Duodenal mucosa (tissue), 2 donors: Measurements from ENCODE around the gene ACOX2.

Experiments used
- H3K27ac ChIP-seq: one replicate; pipeline ENCODE4 v1.7.0; 2013; ENCODE audit warnings: low read depth, low read length
- H3K27me3 ChIP-seq, 2 donors: one replicate each; pipeline ENCODE4 v1.7.0; 2013; ENCODE audit warnings: low read length in 2 of 2, control low read depth in 1 of 2; ENCODE audit not compliant: insufficient read depth in 2 of 2, control insufficient read depth in 1 of 2
- H3K36me3 ChIP-seq, 2 donors: one replicate each; pipeline ENCODE4 v1.7.0; 2013; ENCODE audit warnings: low read length in 2 of 2, control low read depth in 1 of 2; ENCODE audit not compliant: insufficient read depth in 2 of 2, control insufficient read depth in 1 of 2
- H3K4me1 ChIP-seq, 2 donors: one replicate each; pipeline ENCODE4 v1.7.0; 2013; ENCODE audit warnings: low read length in 2 of 2, control low read depth in 1 of 2; ENCODE audit not compliant: insufficient read depth in 2 of 2, control insufficient read depth in 1 of 2
- H3K4me3 ChIP-seq, 2 donors: one replicate each; pipeline ENCODE4 v1.7.0; 2013; ENCODE audit warnings: low read length in 2 of 2, low read depth in 1 of 2
- H3K9ac ChIP-seq, 2 donors: one replicate each; pipeline ENCODE4 v1.7.0; 2013; ENCODE audit warnings: low read length in 2 of 2, low read depth in 1 of 2
- H3K9me3 ChIP-seq, 2 donors: one replicate each; pipeline ENCODE4 v1.7.0; 2013; ENCODE audit warnings: low read length in 2 of 2, control low read depth in 1 of 2; ENCODE audit not compliant: control insufficient read depth in 1 of 2

The ACOX2 gene

DNA sequence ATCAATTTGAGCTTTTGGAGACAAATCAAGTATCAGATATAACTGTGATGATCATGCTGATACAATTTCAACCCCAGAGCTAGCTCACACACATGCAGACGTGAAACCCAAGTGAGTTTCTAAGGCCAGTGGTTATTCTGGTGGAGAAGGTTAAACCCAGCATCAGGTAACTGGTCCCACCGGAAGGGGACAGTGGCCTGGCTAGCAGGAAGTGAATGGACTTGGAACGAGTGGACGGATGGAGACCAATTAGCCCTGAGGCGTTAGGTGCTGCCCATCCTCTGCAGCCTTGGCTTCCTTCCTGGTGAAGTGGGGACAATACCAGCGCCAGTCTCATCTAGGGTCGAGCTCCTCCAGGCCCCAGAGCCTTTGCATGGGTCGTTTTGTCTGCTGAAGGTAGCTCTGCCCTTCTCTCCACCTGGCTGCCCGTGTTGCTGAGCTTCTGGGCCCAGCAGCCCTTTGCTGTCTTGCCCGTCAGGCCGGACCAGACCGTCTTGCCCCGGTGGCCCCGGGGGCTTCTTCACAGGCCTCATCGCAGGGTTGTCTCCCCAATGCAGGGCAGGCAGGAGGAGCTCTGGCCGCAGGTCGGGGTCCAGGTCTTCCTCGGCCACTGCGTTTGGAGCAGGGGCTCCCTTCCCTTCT is 46.0 kb downstream of the ACOX2 start:
- H3K27ac ChIP-seq: no peak overlapping the region
- no peaks in the 10 kb centered on the region for H3K27me3 ChIP-seq
- peak overlapping the region; percentile 10 to 45 for H3K9ac ChIP-seq
- H3K36me3 ChIP-seq: no peaks in the 10 kb centered on the region
- peaks cover 26 to 43% of the 10 kb centered on the region in 2 donors for H3K4me1 ChIP-seq
- peak overlapping the region; percentile 57 to 70 for H3K4me3 ChIP-seq
- no peaks in the 10 kb centered on the region for H3K9me3 ChIP-seq

DNA sequence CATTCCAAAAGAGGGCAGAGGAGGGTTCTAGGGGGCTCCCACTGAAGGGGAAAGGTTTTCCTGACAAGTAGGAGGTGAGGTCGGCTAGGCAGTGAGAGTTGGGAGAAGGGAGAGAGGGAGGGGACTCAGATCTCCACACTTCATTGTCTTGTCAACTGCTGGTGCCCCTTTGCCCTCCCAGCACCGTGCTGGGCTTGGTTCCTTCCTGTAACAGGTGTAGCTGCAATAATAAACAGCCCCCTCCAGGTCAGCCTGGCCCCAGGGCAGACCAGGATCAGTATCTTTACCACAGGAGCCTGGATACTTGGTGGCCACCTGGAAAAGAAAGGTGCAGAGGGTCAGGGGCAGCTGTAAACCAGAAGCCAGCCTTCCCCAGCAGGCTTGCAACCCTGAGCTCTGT is 48.0 kb downstream of the ACOX2 start:
- Histone ChIP-seq H3K4me3 (no peak overlapping the region), H3K36me3 (no peaks in the 10 kb centered on the region), H3K4me1 (peaks cover 22 to 29% of the 10 kb centered on the region in 2 donors), H3K9ac (no peak overlapping the region), H3K9me3 (no peaks in the 10 kb centered on the region), H3K27ac (no peak overlapping the region), H3K27me3 (no peaks in the 10 kb centered on the region)

DNA sequence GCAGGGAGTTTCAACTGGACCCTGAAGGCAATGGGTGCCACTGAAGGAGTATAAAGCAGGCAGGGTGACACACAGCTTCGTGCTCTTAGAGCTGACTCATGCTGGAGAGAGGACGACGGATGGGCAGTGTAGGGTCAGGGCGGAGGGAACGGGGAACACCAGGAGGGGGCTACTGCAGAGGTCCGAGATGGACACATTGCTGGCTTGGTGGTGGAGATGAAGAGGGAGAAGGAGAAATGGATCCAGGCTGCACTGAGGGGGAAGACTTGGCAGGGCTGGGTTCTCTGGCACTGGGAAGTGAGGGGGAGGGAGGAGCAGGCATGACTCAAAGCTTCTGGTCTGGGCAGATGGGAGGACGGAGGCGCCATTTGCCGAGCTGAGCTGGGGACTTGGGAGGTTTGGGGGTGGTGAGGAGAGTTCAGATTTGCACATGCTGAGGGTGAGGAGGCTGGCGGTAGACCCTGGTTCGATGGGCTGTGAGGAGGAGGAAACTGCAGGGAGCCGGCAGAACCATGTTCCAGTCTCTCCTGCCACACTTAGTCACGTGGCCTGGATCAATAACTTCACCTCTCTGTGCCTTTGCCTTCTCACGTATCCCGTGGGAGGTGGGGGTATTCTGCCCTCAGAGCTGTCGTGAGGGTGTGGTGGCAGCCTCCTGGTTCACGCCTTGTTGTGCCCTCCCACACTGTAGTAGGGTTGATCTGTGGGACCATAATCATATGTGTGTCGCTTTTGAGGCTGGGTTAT is 49.7 kb downstream of the ACOX2 start:
- peaks cover 6 to 15% of the 10 kb centered on the region in 2 donors for H3K4me1 ChIP-seq
- H3K27ac ChIP-seq: no peak overlapping the region
- H3K27me3 ChIP-seq: no peaks in the 10 kb centered on the region
- no peak overlapping the region for H3K4me3 ChIP-seq
- H3K9ac ChIP-seq: no peak overlapping the region
- no peaks in the 10 kb centered on the region for H3K9me3 ChIP-seq
- no peaks in the 10 kb centered on the region for H3K36me3 ChIP-seq

DNA sequence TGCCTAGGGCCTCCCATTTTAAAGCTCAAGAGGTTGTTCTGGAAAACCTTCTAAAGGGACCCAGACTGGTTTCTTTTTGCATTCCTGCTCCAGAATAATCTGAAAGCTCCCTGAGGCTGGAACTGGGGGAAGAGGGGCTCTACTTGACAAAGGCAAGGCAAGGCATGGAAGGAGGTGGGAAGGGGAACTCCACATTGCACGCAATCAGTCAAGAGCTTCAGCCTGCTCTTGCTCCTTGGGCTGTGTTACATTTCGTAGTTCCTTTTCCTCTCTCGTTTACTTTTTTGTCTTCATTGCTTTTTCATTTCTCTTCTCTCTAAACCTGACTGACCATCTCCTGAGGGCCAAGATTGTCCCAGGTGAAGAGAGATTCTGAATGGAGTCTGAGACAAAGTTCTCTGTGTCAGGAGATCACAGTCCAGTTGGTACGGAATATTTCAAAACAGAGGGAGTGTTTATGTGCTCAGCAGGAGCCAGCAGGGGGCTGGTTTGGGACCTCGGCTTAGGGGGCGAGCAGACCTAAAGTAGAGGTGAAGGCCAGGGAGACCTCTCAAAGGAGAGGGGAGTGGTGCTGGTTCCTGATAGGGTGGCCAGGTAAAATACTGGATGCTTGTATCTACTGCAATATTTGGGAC is 51.1 kb downstream of the ACOX2 start:
- no peaks in the 10 kb centered on the region for H3K9me3 ChIP-seq
- H3K27ac ChIP-seq: no peak overlapping the region

DNA sequence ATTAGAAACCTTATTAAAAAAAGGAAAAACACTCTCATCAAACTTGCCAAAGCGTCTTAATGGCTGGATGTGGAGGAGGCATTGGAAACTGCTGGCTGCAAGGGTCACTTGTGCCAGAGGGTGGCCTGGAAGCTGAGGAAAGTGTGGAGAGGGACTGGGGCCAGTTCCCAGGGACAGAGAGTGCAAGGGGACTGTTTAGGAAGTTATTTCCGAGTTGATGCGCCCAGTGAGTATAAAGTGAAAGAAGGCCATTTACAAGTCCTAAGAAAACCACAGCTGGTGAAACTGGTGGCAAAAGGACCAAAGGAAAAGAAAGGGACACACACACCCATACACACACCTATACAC is 52.3 kb downstream of the ACOX2 start:
- H3K4me3 ChIP-seq: no peak overlapping the region
- H3K4me1 ChIP-seq: peaks cover 0 to 6% of the 10 kb centered on the region in 2 donors
- no peaks in the 10 kb centered on the region for H3K36me3 ChIP-seq
- H3K9ac ChIP-seq: no peak overlapping the region
- H3K27ac ChIP-seq: no peak overlapping the region
- H3K9me3 ChIP-seq: no peaks in the 10 kb centered on the region
- no peaks in the 10 kb centered on the region for H3K27me3 ChIP-seq

More for the DNA sequence above, 51.1 kb downstream of the ACOX2 start:
- Histone ChIP-seq H3K36me3 (no peaks in the 10 kb centered on the region), H3K4me3 (no peak overlapping the region), H3K27me3 (no peaks in the 10 kb centered on the region), H3K9ac (no peak overlapping the region), H3K4me1 (peaks cover 2 to 11% of the 10 kb centered on the region in 2 donors)

DNA sequence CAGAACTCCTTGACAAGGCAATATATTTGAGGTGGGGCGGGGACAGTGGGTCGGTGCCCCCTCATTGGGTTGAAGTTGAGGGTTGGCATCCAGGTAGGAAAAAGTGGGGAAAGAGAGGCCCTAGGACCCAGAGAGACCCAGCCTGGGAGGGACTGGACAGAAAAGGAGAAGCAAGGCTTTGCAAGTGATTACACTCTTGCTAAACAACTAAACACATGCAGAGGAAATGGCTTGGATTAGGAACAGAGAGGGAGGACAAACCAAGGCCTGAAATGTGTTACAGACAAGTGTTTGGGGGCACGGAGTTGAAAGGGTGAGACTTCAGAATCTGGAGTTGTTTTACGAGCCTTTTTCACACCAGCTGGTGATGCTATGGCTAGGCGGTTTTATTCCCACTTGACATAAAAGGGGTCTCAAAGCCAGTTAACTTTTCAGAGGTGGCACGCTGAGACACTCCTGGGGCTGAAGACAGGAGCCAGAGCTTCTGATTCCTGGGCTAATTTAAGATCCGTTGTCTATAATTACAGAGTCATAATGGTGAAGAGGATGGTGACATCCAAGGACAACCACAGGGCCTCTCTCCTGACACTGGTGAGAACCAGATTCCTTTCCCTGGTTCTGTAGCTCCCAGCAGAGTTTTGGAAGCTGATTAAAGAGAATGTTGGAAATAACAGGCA is 52.8 kb downstream of the ACOX2 start:
- H3K27me3 ChIP-seq: no peaks in the 10 kb centered on the region
- no peak overlapping the region for H3K9ac ChIP-seq
- no peaks in the 10 kb centered on the region for H3K36me3 ChIP-seq
- H3K9me3 ChIP-seq: no peaks in the 10 kb centered on the region
- peaks cover 0 to 5% of the 10 kb centered on the region in 2 donors for H3K4me1 ChIP-seq
- H3K27ac ChIP-seq: no peak overlapping the region
- H3K4me3 ChIP-seq: no peak overlapping the region

DNA sequence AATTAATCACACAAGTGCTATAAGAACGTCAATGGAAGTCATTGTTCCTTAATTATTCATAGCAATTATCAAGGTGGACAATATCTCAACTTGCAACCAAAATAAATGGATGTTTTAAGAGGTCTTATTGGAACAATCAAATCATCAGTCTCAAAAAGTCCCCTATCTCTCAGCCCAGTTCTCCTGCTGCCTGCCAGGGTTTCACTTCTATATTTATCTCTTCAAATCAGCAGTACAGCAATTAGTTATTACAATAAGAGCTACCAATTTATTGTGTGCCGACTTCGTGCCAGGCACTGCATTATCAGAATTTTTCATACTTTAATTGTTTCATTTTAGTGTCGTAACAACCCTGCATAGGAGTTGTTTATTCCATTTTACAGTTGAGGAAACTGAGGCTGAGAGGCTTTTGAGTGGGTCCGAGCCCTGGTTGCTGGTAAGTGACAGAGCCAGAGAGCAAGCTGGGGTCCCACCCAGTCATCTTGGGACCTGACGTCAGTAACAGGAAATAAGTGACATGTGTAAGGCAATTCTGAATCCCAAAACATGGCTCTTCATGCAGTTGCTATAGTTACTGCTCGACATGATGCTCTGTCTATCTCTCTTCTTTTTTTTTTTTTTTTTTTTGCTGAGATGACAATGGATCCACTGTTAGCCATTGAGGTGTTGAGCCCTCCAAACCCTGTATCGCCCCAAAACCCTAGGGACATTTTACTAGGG is 53.9 kb downstream of the ACOX2 start:
- H3K36me3 ChIP-seq: no peaks in the 10 kb centered on the region
- no peak overlapping the region for H3K4me3 ChIP-seq
- no peaks in the 10 kb centered on the region for H3K4me1 ChIP-seq
- H3K9ac ChIP-seq: no peak overlapping the region
- H3K27me3 ChIP-seq: no peaks in the 10 kb centered on the region
- H3K9me3 ChIP-seq: no peaks in the 10 kb centered on the region
- H3K27ac ChIP-seq: no peak overlapping the region

DNA sequence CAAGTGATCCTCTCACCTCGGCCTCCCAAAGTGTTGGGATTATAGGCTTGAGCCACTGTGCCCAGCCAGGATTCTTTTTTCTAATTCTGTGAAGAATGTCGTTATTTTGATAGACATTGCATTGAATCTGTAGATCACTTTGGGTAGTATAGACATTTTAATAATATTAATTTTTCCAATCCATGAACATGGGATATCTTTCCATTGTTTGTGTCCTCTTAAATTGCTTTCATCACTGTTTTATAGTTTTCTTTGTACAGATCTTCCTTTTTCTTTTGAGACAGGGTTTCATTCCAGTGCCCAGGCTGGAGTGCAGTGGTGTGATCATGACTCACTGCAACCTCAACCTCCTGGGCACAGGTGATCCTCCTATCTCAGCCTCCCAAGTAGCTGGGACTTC is 56.7 kb downstream of the ACOX2 start:
- no peaks in the 10 kb centered on the region for H3K36me3 ChIP-seq
- H3K9ac ChIP-seq: no peak overlapping the region
- no peaks in the 10 kb centered on the region for H3K4me1 ChIP-seq
- no peak overlapping the region for H3K4me3 ChIP-seq
- H3K27me3 ChIP-seq: no peaks in the 10 kb centered on the region
- no peak overlapping the region for H3K27ac ChIP-seq
- no peaks in the 10 kb centered on the region for H3K9me3 ChIP-seq

DNA sequence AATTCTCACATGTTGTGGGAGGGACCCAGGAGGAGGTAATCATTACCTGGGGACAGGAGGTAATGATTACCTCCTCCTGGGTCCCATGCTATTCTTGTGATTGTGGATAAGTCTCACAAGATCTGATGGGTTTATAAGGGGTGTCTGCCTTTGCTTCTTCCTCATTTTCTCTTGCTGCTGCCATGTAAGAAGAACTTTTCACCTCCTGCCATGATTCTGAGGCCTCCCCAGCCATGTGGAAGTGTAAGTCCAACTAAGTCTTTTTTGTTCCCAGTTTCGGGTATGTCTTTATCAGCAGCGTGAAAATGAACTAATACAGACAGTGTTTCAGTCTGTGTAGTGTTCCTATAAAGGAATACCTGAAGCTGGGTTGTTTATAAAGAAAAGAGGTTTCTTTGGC is 58.2 kb downstream of the ACOX2 start:
- Histone ChIP-seq H3K9me3 (no peaks in the 10 kb centered on the region), H3K36me3 (no peaks in the 10 kb centered on the region), H3K27ac (no peak overlapping the region), H3K9ac (no peak overlapping the region), H3K4me1 (peaks cover 0 to 9% of the 10 kb centered on the region in 2 donors), H3K27me3 (no peaks in the 10 kb centered on the region), H3K4me3 (no peak overlapping the region)
